Fibroblast of the aortic adventitia (primary cell): ENCODE measurements around the gene CATSPERD. TPM values are rescaled to one million over a fixed set of nuclear protein-coding genes. Genes with fewer than 3 reads are reported as not detected.

Source experiments
- DNase-seq: peaks from one replicate; pipeline ENCODE4 v3.0.0-alpha.2; 2010; ENCODE audit warnings: low read depth
- H3K4me3 ChIP-seq: 2 replicates; pipeline ENCODE4 v1.5.1; 2011; ENCODE audit warnings: low read depth, mild to moderate bottlenecking, control low read depth, low read length, moderate library complexity
- total RNA-seq: library from RNA; depleted of rRNA; stranded (reverse); fragments of >200 nt; gene quantifications from 2 replicates; pipeline ENCODE4 v1.2.3, GENCODE V29; 2012; ENCODE audit warnings: low replicate concordance
- TF ChIP-seq, protein P1 (sequence below): IDR thresholded peaks from 2 replicates; pipeline ENCODE4 v1.5.1; 2011; ENCODE audit warnings: mild to moderate bottlenecking, low read length, control low read depth, inconsistent platforms; ENCODE audit not compliant: insufficient read depth

Gene CATSPERD
- total RNA-seq, 1 donor, result not detected

DNA sequence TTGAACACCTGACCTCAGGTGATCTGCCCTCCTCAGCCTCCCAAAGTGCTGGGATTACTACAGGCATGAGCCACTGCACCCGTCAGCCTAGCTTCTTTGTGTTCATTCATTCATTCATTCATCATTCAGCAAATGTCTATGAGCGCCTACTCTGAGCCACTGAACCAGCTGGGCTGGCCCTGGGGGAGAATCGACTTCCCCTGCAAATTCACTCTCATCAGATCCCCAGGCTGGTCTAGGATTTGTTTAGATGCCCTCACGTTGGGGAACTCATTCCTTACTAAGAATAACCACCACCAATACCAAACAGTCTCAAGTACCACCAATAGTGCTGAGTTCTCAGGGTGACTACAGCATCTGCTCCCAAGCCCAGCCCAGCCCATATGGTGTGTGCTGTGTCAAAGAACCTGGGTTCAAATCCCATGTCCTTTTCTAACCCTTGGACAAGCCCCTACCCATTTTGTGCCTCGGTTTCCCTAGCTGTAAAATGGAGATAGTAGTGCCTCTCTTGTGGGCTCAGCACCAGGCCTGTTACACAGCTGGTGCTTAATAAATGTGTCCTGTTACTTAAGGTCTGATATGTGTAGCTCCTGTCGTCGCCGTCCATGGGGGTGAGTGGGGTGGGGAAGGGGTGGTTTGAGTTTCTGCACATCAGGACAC lies 101.2 kb downstream of the CATSPERD start:
- DNase-seq, result no peak
- no peak overlapping the region for H3K4me3 ChIP-seq
- TF ChIP-seq, protein P1, sequence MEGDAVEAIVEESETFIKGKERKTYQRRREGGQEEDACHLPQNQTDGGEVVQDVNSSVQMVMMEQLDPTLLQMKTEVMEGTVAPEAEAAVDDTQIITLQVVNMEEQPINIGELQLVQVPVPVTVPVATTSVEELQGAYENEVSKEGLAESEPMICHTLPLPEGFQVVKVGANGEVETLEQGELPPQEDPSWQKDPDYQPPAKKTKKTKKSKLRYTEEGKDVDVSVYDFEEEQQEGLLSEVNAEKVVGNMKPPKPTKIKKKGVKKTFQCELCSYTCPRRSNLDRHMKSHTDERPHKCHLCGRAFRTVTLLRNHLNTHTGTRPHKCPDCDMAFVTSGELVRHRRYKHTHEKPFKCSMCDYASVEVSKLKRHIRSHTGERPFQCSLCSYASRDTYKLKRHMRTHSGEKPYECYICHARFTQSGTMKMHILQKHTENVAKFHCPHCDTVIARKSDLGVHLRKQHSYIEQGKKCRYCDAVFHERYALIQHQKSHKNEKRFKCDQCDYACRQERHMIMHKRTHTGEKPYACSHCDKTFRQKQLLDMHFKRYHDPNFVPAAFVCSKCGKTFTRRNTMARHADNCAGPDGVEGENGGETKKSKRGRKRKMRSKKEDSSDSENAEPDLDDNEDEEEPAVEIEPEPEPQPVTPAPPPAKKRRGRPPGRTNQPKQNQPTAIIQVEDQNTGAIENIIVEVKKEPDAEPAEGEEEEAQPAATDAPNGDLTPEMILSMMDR, result no peak

DNA sequence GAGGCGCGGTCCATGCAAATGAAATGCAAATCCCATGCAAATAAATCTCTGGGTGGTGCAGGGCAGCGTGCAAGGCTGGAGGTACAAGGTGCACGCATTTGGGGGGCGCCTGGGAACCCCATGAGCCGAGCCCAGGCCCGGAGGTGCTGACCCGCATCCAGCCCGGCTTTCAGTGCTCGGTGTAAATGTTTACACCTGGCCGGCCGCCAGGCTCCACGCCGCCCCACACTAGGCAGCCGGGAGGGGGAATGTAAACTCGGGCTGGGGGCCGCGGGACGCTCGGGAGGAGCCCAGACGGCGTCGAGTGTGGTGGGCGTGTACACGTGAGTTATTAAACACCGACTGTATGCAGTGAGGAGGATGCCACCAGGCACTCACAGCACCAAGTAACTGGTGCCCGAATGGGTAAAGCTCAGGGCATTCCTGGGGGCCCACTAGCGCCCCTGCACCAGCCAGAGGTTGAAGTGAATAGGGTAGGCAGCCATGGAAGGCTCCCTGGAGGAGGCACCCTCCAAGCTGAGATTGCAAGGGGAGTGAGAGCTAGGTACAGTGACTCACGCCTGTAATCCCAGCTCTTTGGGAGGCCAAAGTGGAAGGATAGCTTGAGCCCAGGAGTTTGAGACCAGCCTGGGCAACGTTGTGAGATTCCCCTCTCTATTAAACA lies 101.9 kb downstream of the CATSPERD start:
- DNase-seq, result no peak

DNA sequence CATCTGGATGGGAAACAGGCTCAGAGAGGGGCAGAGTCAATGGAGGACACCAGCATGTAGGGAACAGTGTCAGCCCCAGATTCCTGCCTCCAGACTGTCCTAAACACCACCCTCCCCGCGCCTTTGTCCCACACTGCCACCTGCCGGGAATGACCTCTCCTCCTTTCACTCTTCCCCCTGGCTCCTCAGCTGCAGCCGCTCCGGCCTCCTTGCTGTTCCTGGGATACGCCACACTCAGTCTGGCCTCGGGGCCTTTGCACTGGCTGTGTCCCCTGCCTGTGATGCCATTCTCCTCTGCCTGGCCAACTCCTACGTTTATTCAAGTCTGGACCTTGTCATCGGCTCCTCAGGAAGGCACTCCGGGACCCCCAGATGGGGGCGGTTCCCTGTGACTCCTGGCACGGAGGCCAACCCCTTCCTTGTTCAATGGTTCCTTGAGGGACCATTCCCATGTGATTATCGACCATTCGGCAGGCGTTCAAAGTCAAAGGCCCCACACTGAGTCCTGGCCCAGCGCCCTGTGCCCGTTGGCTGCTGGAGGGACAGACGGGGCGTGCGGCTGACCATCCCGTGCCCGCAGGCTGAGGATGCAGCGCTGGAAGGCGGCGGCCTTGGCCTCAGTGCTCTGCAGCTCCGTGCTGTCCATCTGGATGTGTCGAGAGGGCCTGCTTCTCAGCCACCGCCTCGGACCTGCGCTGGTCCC lies 103.3 kb downstream of the CATSPERD start:
- DNase-seq, result no peak
- H3K4me3 ChIP-seq, result no peak overlapping the region
- TF ChIP-seq, protein P1, result peak; percentile 40

More for the DNA sequence above, 101.9 kb downstream of the CATSPERD start:
- TF ChIP-seq, protein P1, result no peak
- no peak overlapping the region for H3K4me3 ChIP-seq

DNA sequence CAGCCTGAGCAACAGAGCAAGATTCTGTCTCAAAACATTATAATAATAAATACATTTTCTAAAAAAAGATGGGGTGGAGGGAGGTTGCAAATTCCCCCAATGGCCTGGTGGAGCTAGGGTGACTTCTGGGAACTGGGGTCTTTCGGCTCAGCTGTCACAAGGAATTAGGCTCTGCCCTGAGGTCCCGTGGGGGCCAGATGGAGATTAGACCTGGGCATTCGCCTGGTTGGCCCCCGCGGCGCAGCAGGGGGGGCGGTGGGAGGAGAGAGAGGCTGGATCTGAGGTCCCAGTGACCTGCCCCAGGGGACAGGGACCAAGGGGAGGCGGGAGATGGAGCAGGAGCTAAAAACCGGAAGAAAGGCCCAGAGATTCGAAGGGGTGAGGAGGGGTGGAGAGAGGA lies 104.3 kb downstream of the CATSPERD start:
- no peak overlapping the region for H3K4me3 ChIP-seq
- TF ChIP-seq, protein P1, result no peak
- DNase-seq, result no peak

DNA sequence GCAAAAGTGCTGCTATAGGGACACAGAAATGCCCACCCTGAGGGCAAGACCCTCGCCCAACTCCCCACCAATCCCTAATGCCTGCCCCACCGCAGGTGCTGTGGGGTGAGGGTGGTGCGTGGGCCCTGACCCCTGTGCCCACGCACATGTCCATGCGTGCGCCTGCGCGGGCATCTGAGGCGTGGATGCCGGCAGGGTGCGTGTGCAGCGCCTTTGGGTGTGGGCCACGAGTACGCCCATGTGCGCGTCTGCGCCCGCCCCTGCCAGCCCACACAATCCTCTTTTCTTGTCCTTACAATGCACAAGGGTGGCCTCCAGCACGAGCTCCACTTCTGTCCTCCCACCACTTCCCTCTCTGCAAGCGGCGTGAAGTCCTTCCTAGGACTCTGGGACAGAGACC lies 104.7 kb downstream of the CATSPERD start:
- TF ChIP-seq, protein P1, result no peak
- no peak for DNase-seq
- no peak overlapping the region for H3K4me3 ChIP-seq

DNA sequence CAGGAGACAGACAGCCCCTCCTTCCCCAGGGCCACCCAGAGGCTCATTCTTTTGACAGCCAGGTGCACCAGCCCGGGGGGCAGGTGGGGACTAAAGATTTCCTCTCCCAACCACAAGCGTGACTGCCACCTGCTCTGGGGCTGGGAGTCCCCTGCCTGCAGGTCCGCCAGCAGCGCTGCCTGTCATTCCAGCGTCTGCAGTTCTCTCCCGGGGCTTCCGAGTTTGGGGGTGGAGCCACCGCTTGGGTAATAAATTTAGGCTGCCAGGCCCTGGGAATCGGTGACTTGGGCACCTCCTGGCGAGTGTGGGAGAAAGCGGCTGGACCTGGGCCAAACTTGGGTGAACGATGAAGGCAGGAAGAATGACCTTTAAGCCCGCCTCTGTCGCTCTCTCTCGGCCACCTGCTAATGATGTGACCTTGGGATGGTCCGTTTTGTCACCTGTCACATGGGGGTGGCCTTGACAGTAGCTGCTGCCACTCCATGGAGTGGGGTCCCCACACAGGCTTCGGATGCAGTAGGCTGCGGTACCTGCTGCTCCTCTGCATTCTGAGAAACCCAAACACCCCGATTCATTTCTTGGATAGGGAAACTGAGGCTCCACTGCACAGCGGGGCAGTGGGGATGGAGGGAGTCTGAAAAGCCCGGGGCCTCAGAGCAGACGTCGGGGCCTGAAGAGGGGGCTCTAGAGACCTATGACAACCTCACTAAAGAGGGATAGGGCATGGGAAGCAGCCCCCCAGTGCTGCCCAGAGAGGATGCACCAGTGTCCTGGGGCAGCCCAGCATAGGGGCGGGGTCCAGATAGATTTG lies 106.3 kb downstream of the CATSPERD start:
- H3K4me3 ChIP-seq, result no peak overlapping the region
- DNase-seq, result peak; percentile 17
- TF ChIP-seq, protein P1, result no peak
